Measurements from ENCODE around the gene CLINT1.

CLINT1 gene

DNA sequence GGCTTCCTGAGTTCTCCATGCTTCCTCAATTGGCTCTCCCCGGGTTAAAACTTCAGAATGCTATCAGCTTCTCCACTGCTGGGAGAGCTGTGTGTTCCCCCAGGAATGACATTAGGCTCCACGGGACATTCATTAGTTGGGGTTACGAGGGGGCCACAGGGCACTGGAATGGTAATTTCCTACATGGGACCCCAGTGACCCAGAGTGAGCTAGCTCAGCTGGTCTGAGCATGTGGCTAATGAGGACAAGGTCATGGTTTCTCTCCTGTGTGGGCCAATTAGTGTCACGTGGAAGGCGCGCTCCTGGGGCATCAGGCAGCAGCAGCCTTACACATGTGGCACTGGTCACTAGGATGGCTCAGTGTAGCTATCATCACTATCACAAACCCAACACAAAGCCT, 94.4 kb downstream of the CLINT1 start:
- TF ChIP-seq, protein P1, sequence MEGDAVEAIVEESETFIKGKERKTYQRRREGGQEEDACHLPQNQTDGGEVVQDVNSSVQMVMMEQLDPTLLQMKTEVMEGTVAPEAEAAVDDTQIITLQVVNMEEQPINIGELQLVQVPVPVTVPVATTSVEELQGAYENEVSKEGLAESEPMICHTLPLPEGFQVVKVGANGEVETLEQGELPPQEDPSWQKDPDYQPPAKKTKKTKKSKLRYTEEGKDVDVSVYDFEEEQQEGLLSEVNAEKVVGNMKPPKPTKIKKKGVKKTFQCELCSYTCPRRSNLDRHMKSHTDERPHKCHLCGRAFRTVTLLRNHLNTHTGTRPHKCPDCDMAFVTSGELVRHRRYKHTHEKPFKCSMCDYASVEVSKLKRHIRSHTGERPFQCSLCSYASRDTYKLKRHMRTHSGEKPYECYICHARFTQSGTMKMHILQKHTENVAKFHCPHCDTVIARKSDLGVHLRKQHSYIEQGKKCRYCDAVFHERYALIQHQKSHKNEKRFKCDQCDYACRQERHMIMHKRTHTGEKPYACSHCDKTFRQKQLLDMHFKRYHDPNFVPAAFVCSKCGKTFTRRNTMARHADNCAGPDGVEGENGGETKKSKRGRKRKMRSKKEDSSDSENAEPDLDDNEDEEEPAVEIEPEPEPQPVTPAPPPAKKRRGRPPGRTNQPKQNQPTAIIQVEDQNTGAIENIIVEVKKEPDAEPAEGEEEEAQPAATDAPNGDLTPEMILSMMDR (IDR thresholded peaks at IDR 0.05; ENCODE audit: insufficient read depth, low read depth, low read length, missing control alignments): no peak

DNA sequence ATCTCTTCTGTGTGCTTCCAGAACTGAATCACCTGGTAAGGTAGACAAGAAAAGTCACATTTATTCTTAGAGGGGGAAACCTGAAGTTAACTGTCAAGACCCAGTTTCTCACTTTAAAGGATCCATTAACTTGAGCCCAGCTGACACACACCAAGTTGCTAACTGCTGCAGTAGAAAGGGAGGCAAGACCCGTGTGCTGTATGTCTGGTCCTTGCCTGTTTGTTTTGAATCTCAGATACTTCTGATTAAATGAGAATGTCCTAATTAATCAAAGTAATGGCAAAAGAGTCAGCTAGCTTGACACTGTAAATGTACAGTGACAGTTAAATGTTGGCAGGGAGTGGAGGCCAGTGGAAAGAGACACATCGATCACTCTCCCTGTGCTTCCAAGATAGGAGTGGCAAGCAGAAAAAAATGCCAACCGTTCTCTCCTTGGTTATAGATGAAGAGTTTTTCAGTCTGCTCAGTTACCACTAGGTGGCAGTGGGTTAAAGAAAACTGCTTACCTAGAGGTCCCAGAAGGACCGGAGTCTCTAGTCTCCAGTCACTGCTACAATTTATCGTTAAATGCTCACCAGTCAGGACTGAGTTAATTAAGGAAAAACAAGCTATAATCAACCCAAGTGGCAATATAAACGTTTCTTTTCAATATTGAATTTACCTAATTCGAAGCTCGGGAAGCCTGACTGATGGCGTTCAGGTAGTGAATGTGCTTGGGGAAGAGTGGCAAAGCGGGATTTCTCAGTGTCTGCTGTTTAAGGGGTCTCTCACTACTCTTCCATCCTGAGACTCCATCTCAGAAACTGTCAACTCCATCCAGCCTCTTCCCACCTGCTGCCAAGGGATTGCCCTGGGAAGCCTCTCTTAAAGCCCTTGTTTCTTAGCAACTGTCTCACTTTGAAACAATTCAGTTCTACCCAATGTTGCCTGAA, 97.0 kb downstream of the CLINT1 start:
- no peak overlapping the region for H3K4me3 ChIP-seq (ENCODE audit: low read length)
- TF ChIP-seq, protein P1 (IDR thresholded peaks at IDR 0.05; ENCODE audit: insufficient read depth, low read depth, low read length, missing control alignments): peak; percentile 84
- peak; percentile 72 for DNase-seq (ENCODE audit: low read depth)

More for the DNA sequence above, 94.4 kb downstream of the CLINT1 start:
- no peak overlapping the region for H3K4me3 ChIP-seq (ENCODE audit: low read length)
- no peak for DNase-seq (ENCODE audit: low read depth)

DNA sequence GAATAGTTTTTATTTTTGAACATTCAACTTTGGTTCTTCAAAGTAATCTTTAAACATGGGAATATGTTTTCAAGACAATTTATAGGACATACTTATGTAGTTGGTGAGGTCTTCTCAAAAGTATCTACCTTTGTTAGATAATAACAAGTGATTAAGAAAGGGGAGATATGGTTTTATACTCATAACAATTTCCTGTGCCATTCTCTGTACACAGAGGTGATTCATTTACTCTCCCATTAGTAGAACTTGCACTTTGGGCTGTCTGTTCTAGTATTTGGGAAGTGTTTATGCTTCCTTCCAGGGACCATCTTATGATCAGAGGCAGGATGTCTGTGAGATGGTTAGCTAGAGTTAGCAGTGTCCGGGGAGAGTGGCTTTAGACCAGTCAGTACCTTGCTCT, 100.2 kb downstream of the CLINT1 start:
- TF ChIP-seq, protein P1 (IDR thresholded peaks at IDR 0.05; ENCODE audit: insufficient read depth, low read depth, low read length, missing control alignments): no peak
- no peak overlapping the region for H3K4me3 ChIP-seq (ENCODE audit: low read length)
- DNase-seq (ENCODE audit: low read depth): no peak

DNA sequence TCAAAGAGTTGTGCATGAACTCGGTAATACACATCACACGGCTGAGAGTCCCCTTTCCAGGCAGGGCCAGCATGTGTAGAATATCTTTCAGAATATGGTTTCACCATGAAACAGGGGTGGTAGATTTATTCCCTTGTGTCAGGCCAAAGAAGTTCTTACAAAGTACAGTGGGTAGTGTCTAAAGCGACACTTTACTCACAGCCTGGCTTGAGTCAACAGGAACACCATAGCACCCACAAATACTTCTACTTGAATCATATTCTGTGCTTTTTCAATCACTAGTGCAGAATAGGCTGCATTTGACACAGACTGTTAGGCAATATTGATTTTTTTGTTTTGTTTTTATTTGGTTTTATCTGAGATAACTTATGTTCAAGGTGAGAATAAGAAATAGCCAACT, 102.8 kb downstream of the CLINT1 start:
- TF ChIP-seq, protein P1 (IDR thresholded peaks at IDR 0.05; ENCODE audit: insufficient read depth, low read depth, low read length, missing control alignments): no peak
- H3K4me3 ChIP-seq (ENCODE audit: low read length): no peak overlapping the region
- no peak for DNase-seq (ENCODE audit: low read depth)

DNA sequence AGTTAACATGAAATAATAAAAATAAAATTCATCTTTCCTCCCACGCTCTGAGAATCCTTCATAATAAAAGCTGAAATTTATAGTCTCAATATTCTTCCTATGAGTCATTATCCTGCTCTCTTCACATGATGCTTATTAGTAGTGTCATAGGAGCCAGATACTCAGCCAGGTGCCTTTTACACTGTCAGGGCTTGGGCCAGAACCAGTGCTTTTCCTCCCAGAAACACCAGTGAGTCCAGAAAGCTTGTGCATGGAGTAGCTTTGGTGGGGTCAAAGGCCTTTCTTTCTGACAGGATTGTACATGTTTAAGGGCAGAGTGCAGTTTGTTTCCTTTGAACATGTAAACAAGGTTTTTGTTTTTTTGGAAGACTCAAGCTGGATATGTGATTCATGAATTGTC, 108.6 kb downstream of the CLINT1 start:
- TF ChIP-seq, protein P1 (IDR thresholded peaks at IDR 0.05; ENCODE audit: insufficient read depth, low read depth, low read length, missing control alignments): no peak
- peak; percentile 45 for DNase-seq (ENCODE audit: low read depth)
- no peak overlapping the region for H3K4me3 ChIP-seq (ENCODE audit: low read length)

DNA sequence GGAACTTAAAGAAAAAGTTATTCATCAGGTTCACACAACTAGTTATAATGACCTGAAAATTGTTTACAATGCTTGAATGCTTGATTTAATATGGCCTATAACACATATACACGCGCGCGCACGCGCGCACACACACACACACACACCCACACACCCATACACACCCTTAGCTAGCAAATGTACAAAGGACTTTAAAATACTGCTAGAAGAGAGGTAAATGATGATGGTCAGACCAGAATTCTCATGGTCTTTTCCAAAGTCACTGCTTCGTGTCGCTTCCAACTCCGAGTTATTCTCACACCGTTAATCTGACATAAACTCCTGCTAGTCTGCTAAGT, 109.5 kb downstream of the CLINT1 start:
- DNase-seq (ENCODE audit: low read depth): no peak
- TF ChIP-seq, protein P1 (IDR thresholded peaks at IDR 0.05; ENCODE audit: insufficient read depth, low read depth, low read length, missing control alignments): no peak
- no peak overlapping the region for H3K4me3 ChIP-seq (ENCODE audit: low read length)
